ENCODE results near the gene SUN5. TPM values are rescaled to one million over a fixed set of nuclear protein-coding genes. Genes with fewer than 3 reads are reported as not detected.

Gene SUN5, protein sequence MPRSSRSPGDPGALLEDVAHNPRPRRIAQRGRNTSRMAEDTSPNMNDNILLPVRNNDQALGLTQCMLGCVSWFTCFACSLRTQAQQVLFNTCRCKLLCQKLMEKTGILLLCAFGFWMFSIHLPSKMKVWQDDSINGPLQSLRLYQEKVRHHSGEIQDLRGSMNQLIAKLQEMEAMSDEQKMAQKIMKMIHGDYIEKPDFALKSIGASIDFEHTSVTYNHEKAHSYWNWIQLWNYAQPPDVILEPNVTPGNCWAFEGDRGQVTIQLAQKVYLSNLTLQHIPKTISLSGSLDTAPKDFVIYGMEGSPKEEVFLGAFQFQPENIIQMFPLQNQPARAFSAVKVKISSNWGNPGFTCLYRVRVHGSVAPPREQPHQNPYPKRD
- not detected in 2 replicates for total RNA-seq

GRCh38 chr20:33004141-33004751 is at the start of gene SUN5:
Gene SUN5 (minus strand): TSS chr20:33004433. CDS start chr20:33004340, 93 bp downstream.

GRCh38 chr20:33053291-33054106 is 49.3 kb upstream of the SUN5 start, which contains the start of gene BPIFB3:
Gene BPIFB3 (plus strand): TSS chr20:33053903. CDS start chr20:33055436, 1,533 bp downstream.

GRCh38 chr20:33031531-33031930 is 27.3 kb upstream of the SUN5 start, which contains the start of gene BPIFB6:
Gene BPIFB6 (plus strand): TSS chr20:33031648. CDS start chr20:33031648, 0 bp downstream.

GRCh38 chr20:33007376-33008335 is 3.4 kb upstream of the SUN5 start, which contains the start of gene BPIFB2:
Gene BPIFB2 (plus strand): TSS chr20:33007704. CDS start chr20:33008575, 871 bp downstream.

Other genes with a start within 250 kb of the SUN5 start
- gene DNMT3B, start 242.0 kb downstream of the SUN5 start, total RNA-seq, result 2.2 and 5.2 TPM in 2 replicates
- gene MAPRE1, start 184.5 kb downstream of the SUN5 start, total RNA-seq, result 106 and 169 TPM in 2 replicates
- gene EFCAB8, start 145.5 kb downstream of the SUN5 start, total RNA-seq, result under 0.01 and 0.14 TPM in 2 replicates
- not detected in 2 replicates for gene BPIFB2, start 3.3 kb upstream of the SUN5 start, total RNA-seq
- not detected in 2 replicates for gene BPIFB6, start 27.2 kb upstream of the SUN5 start, total RNA-seq
- gene BPIFB3, start 49.5 kb upstream of the SUN5 start, total RNA-seq, result not detected in 2 replicates
- gene BPIFB4, start 75.2 kb upstream of the SUN5 start, total RNA-seq, result not detected in 2 replicates
- gene BPIFA2, start 163.7 kb upstream of the SUN5 start, total RNA-seq, result not detected in 2 replicates
- gene BPIFA3, start 212.9 kb upstream of the SUN5 start, total RNA-seq, result not detected in 2 replicates
- not detected in 2 replicates for gene BPIFA1, start 231.6 kb upstream of the SUN5 start, total RNA-seq